B cell (primary cell): ENCODE results near the gene ALS2CL. TPM values are rescaled to one million over a fixed set of nuclear protein-coding genes. Genes with fewer than 3 reads are reported as not detected.

Experiments
- ATAC-seq: fragments of 200-7000 bp; cut with Tn5 transposase; one replicate; pipeline ENCODE4 v1.10.0; 2021; ENCODE audit warnings: low read depth, mild to moderate bottlenecking, moderate number of reproducible peaks, moderate library complexity
- CTCF ChIA-PET: fragments of 350-600 bp; sonication (Branson Sonifier 250); formaldehyde crosslinking; loops from one replicate; lab custom pipeline; 2021; ENCODE audit warnings: antibody characterized with exemption, inconsistent platforms; lab: Charles Lee
- POLR2A ChIA-PET: fragments of 350-600 bp; sonication (Branson Sonifier 250); formaldehyde crosslinking; loops from one replicate; lab custom pipeline; 2021; ENCODE audit warnings: antibody characterized with exemption; lab: Charles Lee
- DNase-seq: peaks from one replicate; pipeline ENCODE4 v3.0.0; 2013
- H2AFZ ChIP-seq: 2 replicates; pipeline ENCODE4 v1.6.1; 2012; ENCODE audit warnings: mild to moderate bottlenecking, low read depth, low read length; ENCODE audit not compliant: insufficient read depth, poor library complexity, severe bottlenecking
- H3K27ac ChIP-seq, 2 donors: 1 replicate in 1 of 2; 2 replicates in 1 of 2; pipeline ENCODE4 v1.5.1; 2012 to 2013; ENCODE audit warnings: low read length in 2 of 2, mild to moderate bottlenecking in 2 of 2, moderate library complexity in 1 of 2
- H3K27me3 ChIP-seq, 4 experiments: fragments of 200-600 bp in 1 of 4; sonication (generic) in 1 of 4; replicated peaks in 1 of 4; 1 replicate in 2 of 4; 2 replicates in 2 of 4; pipeline versions ENCODE4 v1.6.1 to v1.7.0; 2013 to 2016; ENCODE audit warnings: low read length in 3 of 4, mild to moderate bottlenecking in 2 of 4, mixed read lengths in 1 of 4, moderate library complexity in 1 of 4; ENCODE audit not compliant: insufficient read depth in 4 of 4, control insufficient read depth in 3 of 4; ENCODE audit errors: control extremely low read depth in 1 of 4
- H3K36me3 ChIP-seq, 2 experiments: replicated peaks in 1 of 2; 1 replicate in 1 of 2; 2 replicates in 1 of 2; pipeline versions ENCODE4 v1.6.1 to v1.7.1; 2013; ENCODE audit warnings: low read length in 1 of 2; ENCODE audit not compliant: insufficient read depth in 2 of 2, control insufficient read depth in 1 of 2; ENCODE audit errors: control extremely low read depth in 1 of 2, extremely low read depth in 1 of 2
- H3K4me1 ChIP-seq, 2 donors: fragments of 200-600 bp in 1 of 2; sonication (generic) in 1 of 2; 1 replicate in 1 of 2; 2 replicates in 1 of 2; pipeline versions ENCODE4 v1.5.1 to v1.6.1; 2013 to 2017; ENCODE audit warnings: low read length in 2 of 2; ENCODE audit not compliant: control insufficient read depth in 2 of 2, insufficient read depth in 2 of 2
- H3K4me2 ChIP-seq: replicated peaks from 2 replicates; pipeline ENCODE3; 2012; ENCODE audit warnings: mild to moderate bottlenecking, low read depth, low read length; ENCODE audit not compliant: poor library complexity, severe bottlenecking
- H3K4me3 ChIP-seq, 5 experiments: fragments of 200-600 bp in 1 of 5; sonication (generic) in 1 of 5; 1 replicate in 3 of 5; 2 replicates in 2 of 5; pipeline versions ENCODE4 v1.5.1 to v1.7.0; 2011 to 2016; ENCODE audit warnings: low read length in 4 of 5, mild to moderate bottlenecking in 4 of 5, low read depth in 2 of 5, control low read depth in 1 of 5, moderate library complexity in 1 of 5; ENCODE audit not compliant: insufficient read depth in 1 of 5; ENCODE audit errors: control extremely low read depth in 1 of 5, extremely low read depth in 1 of 5
- H3K79me2 ChIP-seq: fragments of 200-600 bp; sonication (generic); one replicate; pipeline ENCODE4 v1.6.0; 2016; ENCODE audit warnings: low read length; ENCODE audit not compliant: control insufficient read depth, insufficient read depth
- H3K9ac ChIP-seq: fragments of 200-600 bp; sonication (generic); 2 replicates; pipeline ENCODE4 v1.6.1; 2017; ENCODE audit warnings: mild to moderate bottlenecking, low read length, moderate library complexity
- H3K9me3 ChIP-seq, 3 donors: one replicate each; pipeline versions ENCODE4 v1.6.1 to v1.7.1; 2013; ENCODE audit warnings: low read length in 2 of 3; ENCODE audit not compliant: control insufficient read depth in 2 of 3, insufficient read depth in 1 of 3; ENCODE audit errors: control extremely low read depth in 1 of 3
- H4K20me1 ChIP-seq: 2 replicates; pipeline ENCODE4 v1.6.0; 2012; ENCODE audit warnings: mild to moderate bottlenecking, low read length; ENCODE audit not compliant: insufficient read depth, control insufficient read depth, poor library complexity, severe bottlenecking
- H3K27ac Mint-ChIP-seq: one replicate; pipeline ENCODE4 v1.8.0; 2021; ENCODE audit warnings: mixed read lengths
- H3K27me3 Mint-ChIP-seq: one replicate; pipeline ENCODE4 v1.8.0; 2021; ENCODE audit warnings: mixed read lengths
- H3K4me1 Mint-ChIP-seq: one replicate; pipeline ENCODE4 v1.8.0; 2021; ENCODE audit warnings: mixed read lengths
- H3K4me3 Mint-ChIP-seq: one replicate; pipeline ENCODE4 v1.8.0; 2021; ENCODE audit warnings: mixed read lengths
- H3K9me3 Mint-ChIP-seq: one replicate; pipeline ENCODE4 v1.8.0; 2022; ENCODE audit warnings: mixed read lengths; ENCODE audit not compliant: insufficient read depth
- CTCF ChIP-seq: fragments of 200-600 bp; IDR thresholded peaks from one replicate; pipeline ENCODE4 v1.8.0; 2022; ENCODE audit warnings: antibody characterized with exemption, mild to moderate bottlenecking
- EZH2 ChIP-seq: IDR thresholded peaks from 2 replicates; pipeline ENCODE4 v1.6.1; 2012; ENCODE audit warnings: borderline replicate concordance, low read depth, mild to moderate bottlenecking, moderate library complexity, low read length; ENCODE audit not compliant: insufficient read depth, poor library complexity, severe bottlenecking
- WGBS: methylation state at CpG from one replicate; pipeline ENCODE4 v1.1.5; 2013; ENCODE audit warnings: missing lambda C conversion rate; ENCODE audit not compliant: insufficient coverage; 5-methylcytosine and 5-hydroxymethylcytosine counted together
- intact Hi-C: fragments of 100-400 bp; cut with micrococcal nuclease; formaldehyde crosslinking; loops from one replicate; pipeline ENCODE4 v1.10.0; 2022
- polyA plus RNA-seq: library from polyadenylated mRNA; depleted of rRNA; stranded (reverse); fragments of >200 nt; gene quantifications from 2 replicates; pipeline ENCODE4 v1.2.3, GENCODE V29; 2012
- total RNA-seq, 2 donors: library from RNA; stranded (reverse); fragments of 120-200 nt in 1 of 2; gene quantifications; 1 replicate in 1 of 2; 2 replicates in 1 of 2; pipeline versions ENCODE4 v1.2.3 to v1.2.4, GENCODE V29; 2013 to 2022

The ALS2CL gene
- total and polyA plus RNA-seq, 2 donors (not counting 1 experiment from before 2014, with no cell fraction given) = 0.22 to 0.30 TPM

DNA sequence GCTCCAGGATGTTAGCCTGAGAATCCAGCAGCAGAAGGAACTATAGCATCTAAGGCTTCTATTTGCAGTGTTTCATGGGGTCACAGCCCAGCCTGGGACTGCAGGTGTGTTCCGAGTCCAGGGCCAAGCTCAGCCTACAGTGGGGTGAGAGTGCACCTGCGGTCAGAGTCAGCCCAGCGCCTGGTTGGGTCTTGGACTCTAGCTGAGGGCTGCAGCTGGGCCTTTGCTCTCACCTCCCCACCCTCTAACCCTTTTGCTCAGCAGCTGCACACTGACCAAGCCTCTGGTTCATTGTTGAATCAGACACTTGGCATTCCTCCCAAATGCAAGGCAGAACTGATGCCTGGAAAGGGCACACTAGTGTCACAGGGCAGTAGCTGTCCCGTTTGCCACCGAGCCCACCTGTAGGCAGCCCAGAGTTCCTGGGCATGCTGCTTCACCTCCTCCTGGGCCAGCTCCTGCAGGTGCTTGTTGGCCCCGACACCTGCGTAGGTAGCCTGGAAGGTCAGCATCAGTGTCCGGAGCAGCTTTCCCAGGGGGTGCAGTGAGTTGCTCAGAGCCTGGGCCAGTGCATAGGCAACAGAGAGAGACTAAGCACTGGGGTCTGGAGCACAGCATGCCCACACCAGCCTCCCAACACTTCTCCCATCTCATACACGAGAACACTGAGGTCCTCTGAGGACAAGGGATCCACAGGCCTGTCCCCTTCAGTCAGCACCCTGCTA is 17.5 kb downstream of the ALS2CL start:
- no peak for TF ChIP-seq EZH2
- no peak for TF ChIP-seq CTCF
- Mint-ChIP-seq H3K27ac (no peak overlapping the region), H3K27me3 (peaks cover 11% of the 10 kb centered on the region), H3K9me3 (no peaks in the 10 kb centered on the region), H3K4me1 (no peaks in the 10 kb centered on the region), H3K4me3 (no peak overlapping the region)
- DNase-seq (no peak), ATAC-seq (no peak)
- intact Hi-C loops = no loop called here
- Histone ChIP-seq H3K79me2 (no peaks in the 10 kb centered on the region), H2AFZ (no peak overlapping the region), H3K4me2 (no peak overlapping the region), H3K9me3 (peaks cover 0 to 7% (median 0%) of the 10 kb centered on the region in 3 donors), H3K4me3 (no peak overlapping the region), H3K9ac (no peak overlapping the region), H3K36me3 (no peaks in the 10 kb centered on the region), H4K20me1 (no peaks in the 10 kb centered on the region), H3K27ac (no peak overlapping the region), H3K4me1 (no peaks in the 10 kb centered on the region), H3K27me3 (peaks cover 0 to 3% (median 0%) of the 10 kb centered on the region in 4 experiments)
- 85% methylated on average over 8 of the region's 9 CpGs for WGBS
- ChIA-PET POLR2A (no interaction called here), CTCF (no interaction called here)

DNA sequence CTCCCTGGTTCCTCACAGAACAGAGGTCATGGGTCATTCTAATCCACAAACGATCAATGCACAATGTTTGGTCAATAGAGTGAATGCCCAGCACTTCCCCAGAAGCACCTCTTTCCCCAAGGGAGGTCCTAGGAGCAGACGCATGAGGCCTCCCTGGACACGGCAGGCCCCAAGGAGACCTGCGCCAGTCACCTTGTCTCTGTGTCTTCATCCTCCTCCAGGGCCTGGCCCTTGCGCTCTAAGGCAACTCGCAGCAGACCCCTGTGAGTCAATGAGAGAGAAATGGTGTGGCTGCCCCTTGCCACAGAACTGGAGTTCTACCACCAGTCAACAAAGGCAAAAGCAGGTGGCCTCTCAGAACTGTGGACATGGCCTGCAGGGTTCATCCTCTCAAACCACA is 18.1 kb downstream of the ALS2CL start:
- Histone ChIP-seq H3K4me2 (no peak overlapping the region), H3K9ac (no peak overlapping the region), H4K20me1 (no peaks in the 10 kb centered on the region), H3K27me3 (peaks cover 0 to 3% (median 0%) of the 10 kb centered on the region in 4 experiments), H3K4me3 (no peak overlapping the region), H3K9me3 (peaks cover 0 to 7% (median 0%) of the 10 kb centered on the region in 3 donors), H3K36me3 (no peaks in the 10 kb centered on the region), H3K79me2 (no peaks in the 10 kb centered on the region), H2AFZ (no peak overlapping the region), H3K4me1 (no peaks in the 10 kb centered on the region), H3K27ac (no peak overlapping the region)
- CTCF ChIA-PET = no interaction called here
- Mint-ChIP-seq H3K27ac (no peak overlapping the region), H3K27me3 (peaks cover 11% of the 10 kb centered on the region), H3K4me1 (no peaks in the 10 kb centered on the region), H3K4me3 (no peak overlapping the region), H3K9me3 (no peaks in the 10 kb centered on the region)
- no peak for DNase-seq
- POLR2A ChIA-PET = no interaction called here
- no peak for TF ChIP-seq EZH2
- TF ChIP-seq CTCF = no peak
- ATAC-seq = no peak
- 95% methylated on average over 4 of the region's 6 CpGs for WGBS
- intact Hi-C loops = no loop called here
